GM21786 (cell line): ENCODE measurements around the gene CMYA5.

Experiments
- ATAC-seq: cut with Tn5 transposase; IDR thresholded peaks from one replicate; pipeline ENCODE4 v1.9.1; 2021; ENCODE audit not compliant: unreplicated experiment

Gene CMYA5

DNA sequence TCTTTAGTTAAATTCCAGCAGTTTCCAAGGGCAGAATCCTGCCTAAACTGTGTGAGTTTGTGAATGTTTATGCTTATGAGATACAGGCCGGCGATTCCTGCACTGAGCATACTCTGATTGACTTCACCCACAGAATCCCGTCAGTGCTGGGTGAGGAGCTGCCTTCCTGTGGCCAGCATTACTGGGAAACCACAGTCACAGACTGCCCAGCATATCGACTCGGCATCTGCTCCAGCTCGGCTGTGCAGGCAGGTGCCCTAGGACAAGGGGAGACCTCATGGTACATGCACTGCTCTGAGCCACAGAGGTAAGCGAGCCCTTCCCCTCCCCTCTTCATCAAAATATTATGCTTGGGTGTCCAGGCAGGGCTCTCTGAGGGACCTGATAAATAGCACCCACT, 103.7 kb downstream of the CMYA5 start:
- ATAC-seq: no peak

DNA sequence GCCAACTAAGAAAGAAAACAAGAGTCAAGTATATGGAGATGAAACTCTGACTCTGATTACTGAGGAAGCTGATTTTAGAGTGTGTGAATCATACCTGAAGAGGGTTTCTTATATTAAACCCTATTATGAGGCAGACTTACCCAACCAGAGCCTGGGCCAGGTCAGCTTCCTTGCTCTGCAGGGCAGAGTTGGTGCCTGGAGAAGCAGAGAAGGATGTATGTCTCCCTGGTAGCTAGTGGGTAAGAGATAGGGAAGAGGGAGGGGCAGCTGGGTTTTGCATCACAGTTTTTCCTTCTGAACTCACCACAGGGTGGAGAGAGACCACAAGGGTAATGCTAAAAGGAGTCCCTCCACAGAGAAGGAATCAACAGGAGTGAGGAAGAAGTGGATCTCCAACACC, 104.1 kb downstream of the CMYA5 start:
- ATAC-seq: no peak

DNA sequence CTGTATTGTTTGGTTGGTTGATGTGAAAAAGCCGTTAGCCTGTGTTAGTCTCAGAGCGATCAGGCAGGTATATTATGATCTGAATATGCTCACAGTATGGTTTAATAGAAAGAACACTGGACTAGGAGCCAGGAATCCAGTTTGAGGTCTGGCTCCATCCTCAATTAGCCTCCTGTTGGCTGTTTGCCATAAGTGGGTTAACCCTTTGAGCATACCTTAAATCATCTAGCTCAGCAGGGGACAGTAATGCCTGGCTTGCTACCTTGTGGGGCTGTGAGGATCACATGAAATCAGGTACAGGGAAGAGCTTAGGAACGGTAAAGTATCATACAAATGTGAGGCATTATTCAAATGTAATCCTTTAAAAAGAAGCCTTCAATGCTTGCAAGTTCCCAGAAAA, 104.7 kb downstream of the CMYA5 start:
- ATAC-seq: no peak

DNA sequence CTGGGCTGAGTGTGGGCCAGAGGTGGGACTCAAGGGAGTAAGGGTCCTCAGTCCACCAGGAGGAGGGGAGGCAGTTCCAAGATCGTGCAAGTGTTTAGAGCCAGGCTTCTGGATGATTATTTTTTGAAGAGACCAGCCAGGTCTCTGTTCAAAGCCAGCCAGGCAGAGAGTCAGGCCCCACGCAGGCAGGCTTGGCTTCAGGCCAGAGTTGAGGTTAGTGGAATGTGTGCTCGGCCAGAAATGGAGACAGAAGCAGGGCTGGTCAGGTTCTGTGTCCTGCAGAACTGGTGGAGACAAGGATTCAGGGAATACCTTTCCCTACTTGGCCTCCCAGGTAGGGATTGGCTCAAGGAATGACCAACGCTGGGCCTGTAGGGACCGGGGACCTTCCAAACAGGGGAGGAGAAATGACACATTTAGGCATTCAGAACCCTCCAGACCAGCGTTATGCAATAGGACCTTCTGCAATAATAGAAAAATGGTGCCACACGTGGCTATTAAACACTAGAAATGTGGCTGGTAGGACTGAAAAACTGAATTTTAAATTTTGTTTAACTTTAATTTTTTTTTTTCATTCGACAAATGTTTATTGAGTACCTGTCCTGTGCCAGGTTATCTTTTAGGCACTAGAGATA, 106.2 kb downstream of the CMYA5 start:
- no peak for ATAC-seq

DNA sequence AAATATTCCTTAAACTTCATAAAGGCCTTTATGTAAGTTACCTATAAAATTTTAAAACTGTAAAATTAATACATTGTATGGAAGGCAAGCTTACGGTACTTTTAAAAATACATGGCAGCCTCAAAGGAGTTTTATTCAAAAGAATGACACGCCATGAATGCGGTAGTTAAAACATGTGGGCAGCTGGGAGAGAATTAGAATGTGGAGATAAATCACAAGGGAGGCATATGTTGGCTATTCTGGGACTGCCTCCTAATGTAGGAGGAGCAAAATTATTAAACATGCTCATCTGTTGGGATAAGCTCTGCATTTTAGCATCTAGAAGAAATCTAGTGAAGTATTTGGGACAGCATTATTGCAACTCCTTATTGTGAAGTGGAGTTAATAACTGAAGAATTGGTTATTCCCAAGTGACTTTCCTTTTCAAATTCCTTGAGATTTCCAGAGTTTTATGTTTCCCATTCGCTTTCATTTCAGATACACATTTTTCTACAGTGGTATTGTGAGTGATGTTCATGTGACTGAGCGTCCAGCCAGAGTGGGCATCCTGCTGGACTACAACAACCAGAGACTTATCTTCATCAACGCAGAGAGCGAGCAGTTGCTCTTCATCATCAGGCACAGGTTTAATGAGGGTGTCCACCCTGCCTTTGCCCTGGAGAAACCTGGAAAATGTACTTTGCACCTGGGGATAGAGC, 109.4 kb downstream of the CMYA5 start:
- ATAC-seq: no peak

DNA sequence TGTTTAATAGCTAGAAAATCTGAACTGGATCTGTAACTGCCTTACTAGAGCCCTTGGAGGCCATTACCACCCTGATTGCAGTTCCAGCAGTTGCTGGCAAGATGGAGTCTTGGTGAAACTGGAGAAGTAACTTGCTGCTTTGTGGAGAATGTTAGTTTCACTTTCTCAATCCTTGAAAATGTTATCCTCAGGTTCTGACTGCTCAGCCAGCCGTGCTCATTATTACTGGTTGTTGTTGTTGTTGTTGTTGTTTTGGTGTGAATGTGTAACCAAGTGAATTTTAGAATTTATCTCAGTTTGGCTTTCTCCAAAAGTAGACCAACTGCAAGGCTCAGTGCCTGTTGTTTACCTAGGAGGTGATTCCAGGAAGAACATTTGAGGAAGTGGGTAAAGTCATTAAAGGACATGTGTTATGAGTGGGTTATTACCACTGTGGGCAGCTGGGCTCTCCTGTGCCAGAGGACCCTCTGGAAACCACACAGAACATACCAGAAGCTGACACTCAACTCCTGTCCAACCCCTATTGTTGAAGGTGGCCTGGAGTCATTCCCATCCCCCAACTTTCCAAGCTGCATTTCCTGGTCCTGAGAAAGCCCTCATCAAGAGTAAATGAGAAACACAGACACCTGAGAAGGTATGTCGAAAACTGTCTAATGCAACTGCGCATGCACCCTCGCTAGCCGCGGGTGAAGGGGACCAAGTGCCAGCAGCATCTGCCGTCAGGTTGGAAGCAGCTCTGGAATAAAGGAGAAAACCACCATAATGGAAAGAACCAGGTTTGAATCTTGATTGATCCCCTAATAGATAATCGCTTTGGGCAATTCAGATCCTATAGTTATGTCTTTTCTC, 111.6 kb downstream of the CMYA5 start:
- no peak for ATAC-seq

DNA sequence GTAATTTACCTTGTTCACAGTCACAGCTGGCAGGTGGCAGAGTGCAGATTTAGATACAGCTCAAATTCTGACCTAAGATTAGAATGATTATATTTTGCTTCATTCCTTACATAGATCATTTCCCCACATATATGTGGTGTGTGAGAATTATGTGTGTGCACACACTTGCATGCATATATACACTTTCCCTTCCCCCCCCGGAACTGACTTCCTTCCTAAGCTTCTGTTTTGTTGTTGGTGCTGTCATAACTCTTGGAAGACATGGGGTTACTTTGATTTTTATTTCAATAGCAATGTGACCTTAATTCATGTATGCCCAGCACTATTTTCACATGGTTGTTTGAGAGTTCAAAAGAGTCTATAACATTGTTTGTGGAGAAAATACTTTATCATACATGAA, 112.8 kb downstream of the CMYA5 start:
- no peak for ATAC-seq

DNA sequence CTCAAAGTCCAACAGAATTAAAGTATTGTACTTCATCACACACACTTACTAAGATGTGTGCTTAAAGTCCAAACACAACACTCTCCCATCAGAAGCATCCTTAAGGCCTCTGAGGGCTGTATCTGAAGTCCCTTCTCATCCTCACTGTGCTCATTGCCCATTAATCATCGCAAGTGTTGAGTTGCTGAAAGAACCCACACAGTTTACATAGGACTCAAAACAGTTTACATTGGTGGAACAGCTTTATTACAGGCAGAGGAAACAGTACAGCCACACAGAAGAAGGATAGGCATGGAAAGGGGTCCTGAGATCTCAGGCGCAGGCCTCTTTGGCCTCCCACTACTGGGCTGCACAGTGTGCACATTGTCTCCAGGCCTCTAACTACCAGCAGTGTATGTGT, 113.4 kb downstream of the CMYA5 start:
- no peak for ATAC-seq

DNA sequence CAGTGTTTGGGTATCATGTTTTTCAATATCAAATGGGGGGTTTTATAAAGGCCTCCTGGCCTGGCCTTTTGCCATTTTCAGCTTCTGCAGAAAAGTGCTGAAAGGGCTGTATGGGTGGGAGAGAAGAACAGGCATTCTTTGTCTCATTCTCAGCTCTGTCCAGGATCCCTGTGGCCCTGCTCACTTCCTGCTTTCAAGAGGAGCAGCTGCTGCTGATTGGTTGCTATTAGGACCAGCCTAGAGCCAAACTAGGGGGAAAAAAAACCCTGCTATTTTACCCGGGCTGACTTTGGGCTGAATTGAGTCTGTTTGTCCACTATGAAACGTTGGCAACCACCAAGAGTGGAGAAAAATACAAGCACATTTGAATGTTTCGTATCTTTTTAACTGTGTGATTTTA, 117.1 kb downstream of the CMYA5 start:
- ATAC-seq: no peak

DNA sequence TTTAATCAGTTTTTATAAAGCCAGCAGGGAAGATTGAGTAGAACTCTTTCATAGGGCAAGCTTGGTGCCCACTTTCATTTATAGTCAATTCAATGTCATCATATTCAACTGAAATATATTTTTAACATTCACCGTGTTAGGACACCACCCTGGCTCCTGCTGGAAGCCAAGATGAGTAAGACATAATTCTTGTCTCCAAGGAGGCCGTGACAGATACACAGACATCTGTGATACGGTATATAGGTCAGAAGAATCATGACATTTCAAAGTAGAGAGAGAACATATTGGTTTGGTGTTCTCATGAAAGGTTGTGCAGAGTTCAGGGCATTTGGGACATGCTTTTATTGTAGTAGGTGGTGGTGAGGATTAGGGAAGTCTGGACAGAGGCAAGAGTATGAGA, 120.1 kb downstream of the CMYA5 start:
- ATAC-seq: no peak

DNA sequence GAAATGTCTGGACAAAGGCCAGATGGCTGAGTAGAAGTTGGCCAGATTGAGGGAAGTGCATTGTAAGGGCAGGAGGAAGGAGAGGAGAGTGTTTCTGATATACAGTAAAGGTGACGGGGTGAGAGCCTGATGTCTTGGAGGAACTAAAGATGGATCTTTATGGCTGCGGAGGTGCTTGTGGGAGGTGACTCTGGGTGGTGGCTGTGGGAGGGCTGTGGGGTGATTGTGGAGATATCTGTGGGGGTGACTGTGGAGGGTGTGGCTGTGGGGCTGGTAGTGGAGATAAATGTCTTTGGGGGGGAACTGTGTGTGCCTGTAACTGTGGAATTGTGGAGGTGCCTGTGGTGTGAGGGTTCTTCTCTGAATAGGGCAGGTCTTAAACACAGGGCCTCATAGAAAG, 121.4 kb downstream of the CMYA5 start:
- no peak for ATAC-seq

DNA sequence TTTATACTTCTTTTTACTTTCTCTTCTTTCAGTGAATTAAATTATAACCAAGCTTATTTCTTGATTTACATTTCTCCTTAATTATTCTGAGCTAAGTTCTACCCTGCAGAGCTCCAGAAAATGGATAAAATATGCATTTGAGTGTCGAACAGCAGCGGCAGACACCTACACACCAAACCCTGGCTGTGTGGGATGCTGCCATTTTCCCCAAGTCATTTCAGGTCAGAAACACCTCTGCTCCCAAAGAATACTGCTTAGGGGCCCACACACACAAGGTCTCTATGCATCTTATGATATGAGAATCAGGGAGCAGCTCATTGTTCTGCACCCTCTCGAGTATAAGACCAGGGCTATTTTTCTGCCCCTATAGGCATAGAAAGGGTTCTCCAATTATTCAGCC, 122.3 kb downstream of the CMYA5 start:
- no peak for ATAC-seq

DNA sequence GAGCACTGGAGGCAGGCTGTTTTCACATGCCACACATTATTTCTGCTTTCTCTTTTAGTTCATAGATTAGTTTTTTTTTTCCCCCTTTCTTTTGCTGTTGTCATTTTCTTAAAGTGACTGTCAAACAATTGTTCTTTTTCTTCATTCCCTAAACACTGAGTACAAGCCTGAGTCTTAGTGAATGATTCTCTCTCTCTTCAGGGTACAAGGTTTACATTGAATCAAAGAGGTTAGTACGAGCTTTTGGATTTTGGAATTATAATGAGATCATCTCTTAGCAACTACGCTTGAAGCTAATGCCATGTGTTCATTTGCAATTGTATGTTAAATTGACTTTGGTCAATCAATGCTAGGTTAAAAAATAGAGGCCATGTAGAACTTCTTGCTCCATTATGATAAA, 125.1 kb downstream of the CMYA5 start:
- no peak for ATAC-seq

DNA sequence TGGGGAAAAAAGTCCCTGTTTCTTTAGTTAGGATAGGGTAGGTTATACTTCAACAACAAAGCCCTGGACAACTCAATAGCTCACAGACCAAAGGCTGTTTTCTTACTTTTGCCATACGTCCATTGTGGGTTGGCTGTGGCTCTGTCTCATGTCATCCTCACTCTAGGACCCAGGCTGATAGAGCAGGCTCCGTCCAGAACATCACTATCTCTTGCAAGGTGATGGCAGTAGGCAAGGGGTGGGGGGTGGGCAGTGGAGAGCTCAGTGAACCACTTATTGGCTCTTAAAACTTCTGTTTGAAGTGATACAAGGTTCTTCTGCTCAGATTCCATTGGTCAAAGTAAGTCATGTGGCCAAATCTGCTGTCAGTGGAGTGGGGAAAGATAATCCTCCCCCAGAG, 126.4 kb downstream of the CMYA5 start:
- no peak for ATAC-seq

DNA sequence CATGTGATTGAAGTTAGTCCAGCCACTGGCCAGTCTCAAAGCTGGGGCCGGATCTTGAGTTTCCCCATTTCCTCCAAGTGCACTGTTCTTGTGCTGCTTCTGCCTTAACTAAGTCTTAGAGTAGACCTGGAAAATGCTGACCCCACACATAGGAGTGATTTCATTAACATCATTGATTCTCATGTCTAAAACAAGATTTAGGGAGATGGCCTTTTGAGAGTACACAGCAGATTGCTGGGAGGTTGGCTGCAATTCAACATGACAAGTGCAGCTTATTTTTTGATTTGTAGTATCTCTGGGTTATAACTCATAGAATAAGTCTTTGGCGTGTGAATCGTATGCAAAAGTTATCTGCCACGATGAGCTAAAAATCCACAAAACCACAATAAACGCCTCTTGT, 131.0 kb downstream of the CMYA5 start:
- no peak for ATAC-seq

DNA sequence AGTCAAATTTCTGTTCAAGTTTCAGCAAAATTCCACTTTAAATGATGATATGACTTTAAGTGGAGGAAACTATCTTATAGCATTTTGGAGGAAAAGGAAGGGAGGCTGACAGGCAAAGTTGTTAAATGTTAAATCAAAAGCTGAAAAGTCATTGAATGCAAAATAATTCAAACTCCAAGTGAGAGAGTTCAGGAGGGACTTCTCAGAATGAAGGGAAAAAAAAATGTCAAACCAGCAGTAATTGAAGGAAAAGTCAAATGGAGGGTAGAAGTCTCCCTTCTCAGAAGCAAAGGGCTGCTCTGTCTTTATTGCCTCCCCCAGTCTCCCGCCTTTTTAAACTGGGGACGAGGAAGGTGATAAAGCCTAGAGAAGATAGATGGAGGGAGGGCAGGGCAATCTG, 134.8 kb downstream of the CMYA5 start:
- no peak for ATAC-seq

DNA sequence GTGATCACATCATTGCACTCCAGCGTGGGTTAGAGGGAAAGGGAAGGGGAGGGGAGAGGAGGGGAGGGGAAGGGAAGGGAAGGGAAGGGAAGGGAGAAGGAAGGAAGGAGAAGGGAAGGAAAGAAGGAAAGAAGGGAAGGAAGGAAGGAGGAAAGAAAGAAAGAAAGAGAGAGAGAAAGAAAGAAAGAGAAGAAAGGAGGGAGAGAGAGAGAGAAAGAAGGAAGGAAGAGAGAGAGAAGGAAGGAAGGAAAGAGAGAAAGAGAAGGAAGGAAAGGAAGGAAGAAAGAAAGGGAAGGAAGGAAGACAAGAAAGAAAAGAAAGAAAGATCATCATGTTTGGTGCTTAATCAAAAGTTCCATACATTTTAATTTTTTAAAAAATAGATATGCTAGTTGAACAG, 136.2 kb downstream of the CMYA5 start:
- ATAC-seq: no peak

DNA sequence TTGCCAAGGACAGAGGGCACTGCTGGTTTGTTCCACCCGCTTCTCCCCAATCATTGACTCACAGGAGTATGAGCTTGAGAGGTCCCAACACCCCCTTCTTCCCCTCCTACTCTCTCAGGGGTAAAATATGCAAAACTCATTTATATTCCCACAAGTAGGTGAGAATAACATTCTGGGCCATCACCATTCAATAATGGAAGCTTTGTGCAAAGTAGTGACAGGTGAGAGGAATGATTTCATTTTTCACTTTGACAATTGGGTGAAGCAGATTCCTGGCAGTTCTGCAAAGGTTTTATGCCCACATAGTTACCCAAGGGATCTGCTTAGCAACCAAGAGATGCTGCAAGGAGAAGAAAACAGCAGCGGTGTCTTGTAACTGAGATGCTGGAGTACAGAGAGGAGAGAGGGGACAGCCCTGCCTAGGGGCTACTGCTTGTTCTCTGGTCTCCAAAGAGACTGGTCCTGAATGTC, 137.6 kb downstream of the CMYA5 start:
- ATAC-seq: no peak

DNA sequence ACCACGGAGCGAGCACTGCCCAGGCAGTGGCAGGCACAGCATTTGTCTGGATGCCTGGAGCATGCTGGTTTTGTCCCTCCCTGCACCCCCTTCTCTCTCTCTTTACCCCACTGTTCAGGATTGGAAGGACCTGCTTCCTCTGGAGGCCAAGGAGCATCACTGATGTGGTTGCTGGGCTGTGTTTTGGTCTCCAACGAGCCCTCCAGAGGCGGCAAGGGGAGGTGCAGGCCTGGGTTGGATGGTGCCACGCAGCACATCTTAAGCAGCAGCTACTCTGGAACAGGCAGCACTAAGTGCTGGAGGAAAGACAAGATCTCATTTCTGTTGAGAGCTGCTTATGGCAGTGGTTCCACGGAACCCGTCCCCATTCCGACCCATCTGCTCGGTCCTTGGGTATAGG, 139.6 kb downstream of the CMYA5 start:
- no peak for ATAC-seq

DNA sequence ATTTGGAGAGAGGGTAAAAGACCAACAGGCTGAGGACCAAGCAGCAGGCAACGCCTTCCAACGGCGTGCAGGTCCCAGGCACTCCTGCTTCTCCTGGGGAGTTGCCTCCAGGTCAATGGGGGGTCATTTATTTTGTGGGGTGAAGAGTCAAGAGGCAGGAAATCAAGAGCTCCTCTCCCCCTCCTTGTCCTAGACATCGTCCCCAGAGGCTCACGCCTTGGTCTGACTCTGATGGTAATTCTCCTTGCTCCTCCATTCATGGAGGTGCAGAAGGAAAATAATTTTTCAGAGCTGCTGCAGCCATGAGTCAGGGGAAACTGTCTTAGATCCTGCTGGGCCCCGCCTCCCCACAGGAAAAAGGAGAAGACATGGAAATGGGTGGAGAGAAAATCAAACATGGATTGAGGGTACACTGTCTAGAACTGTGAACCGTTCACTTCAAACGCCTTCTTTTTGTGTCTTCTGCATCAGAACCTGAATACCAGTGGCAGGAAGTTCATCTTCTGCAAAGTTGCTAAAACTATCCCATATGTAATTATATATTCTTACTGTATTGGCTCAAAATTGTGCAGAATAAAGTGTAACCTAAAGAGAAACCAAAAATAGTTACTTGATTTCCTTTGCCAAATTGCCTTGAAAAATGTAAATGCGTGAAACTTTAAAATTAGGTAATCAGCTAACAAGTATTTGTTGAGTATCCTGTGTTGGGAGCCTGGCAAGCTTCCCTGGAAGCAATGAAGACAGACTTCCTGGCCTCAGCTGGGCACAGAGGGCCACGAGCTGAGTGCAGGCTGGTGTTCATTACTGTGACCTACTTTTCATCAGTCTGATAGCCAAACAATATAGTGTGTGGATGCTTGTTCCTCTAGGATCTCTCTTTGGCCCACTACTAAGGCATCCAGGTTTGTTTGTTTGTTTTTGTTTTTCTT, 142.0 kb downstream of the CMYA5 start:
- ATAC-seq: no peak

DNA sequence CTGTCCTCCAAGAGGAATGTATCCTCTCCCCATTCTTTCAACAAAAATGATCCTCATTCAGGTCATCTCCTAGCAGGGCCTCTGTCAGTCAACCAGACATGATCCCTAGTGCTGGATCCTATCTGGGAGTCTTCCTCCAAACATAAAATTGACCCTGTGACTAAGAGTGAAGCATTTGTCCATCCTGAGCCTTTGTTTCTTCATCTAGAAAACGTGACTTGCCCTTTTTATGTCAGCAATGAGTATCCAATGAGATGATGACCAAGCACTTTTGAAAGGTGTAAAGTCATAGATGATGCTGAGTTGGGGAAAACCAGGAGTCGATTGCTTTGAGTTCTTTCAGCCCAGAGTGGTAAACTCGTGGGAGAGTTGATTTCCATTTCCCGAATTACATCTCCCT, 143.3 kb downstream of the CMYA5 start:
- no peak for ATAC-seq
